Uterus (tissue), 2 donors: ENCODE data around the gene LST1.

Experiments
- CTCF ChIP-seq, 4 experiments: fragments of 200-600 bp in 2 of 4; fragments of 450-650 bp in 2 of 4; sonication (generic) in 2 of 4; IDR thresholded peaks; one replicate each; pipeline ENCODE4 v1.5.1; 2016 to 2019; ENCODE audit warnings: antibody characterized with exemption in 4 of 4, mild to moderate bottlenecking in 2 of 4, moderate library complexity in 1 of 4
- POLR2A ChIP-seq, 2 donors: fragments of 450-650 bp; IDR thresholded peaks; one replicate each; pipeline ENCODE4 v1.6.1; 2016; ENCODE audit warnings: antibody characterized with exemption in 2 of 2, mild to moderate bottlenecking in 1 of 2, moderate library complexity in 1 of 2

- TF ChIP-seq CTCF (IDR thresholded peaks at IDR 0.05) (no peak), POLR2A (IDR thresholded peaks at IDR 0.05) (no peak)
Measured at GRCh38 chr6:31579546-31580437, 6.3 kb upstream of the LST1 start.
